HG02840 (cell line): ENCODE measurements around the gene OSER1.
"Not testable (repeated sequence)": the region's sequence is repeated elsewhere in the genome, so short reads cannot be mapped to it uniquely, and the experiment has no call there.

Source experiments
- ATAC-seq: cut with Tn5 transposase; IDR thresholded peaks from one replicate; pipeline ENCODE4 v1.9.1; 2021; ENCODE audit warnings: mild to moderate bottlenecking, moderate library complexity, moderate number of reproducible peaks; ENCODE audit not compliant: unreplicated experiment, low FRiP score

OSER1 gene

DNA sequence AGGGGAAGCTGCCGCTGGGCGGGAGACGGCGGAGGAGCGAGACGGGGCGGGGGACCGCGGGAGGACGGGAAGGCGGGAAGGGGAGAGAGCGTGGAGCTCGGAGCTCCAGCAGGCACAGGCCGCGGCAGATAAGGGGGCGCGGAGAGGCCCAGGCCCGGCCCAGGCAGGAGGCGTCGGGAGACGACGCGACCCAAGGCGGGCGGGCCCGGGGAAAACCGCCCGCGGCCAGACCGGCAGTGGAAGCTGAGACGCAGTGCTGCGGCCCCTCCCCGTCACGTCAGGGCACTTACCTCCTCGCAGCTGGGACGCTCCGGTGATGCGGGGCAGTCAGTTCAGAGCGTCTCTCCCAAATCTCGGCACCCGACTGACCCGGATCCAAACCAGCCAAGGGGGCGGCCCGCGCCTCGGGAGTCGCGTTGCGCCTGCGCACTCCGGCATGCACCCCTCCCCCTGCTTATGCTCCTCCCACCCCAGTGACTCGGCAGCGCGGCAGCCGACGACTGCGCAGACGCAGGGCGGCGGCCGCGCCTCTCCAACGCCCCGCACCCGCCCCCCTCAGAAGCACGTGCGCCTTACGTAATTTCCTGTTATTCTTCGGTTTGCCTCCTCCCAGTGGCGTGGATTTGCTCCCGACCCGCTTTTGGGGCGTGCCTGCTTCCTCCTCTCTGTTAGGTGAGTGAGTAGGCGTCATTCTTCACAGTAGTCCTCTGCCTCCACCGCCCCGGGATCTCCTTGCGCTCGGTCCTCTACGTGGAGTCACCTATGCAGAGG is at the start of gene OSER1:
OSER1 (minus strand) TSS at position 366 of the 771 bp plus-strand sequence. CDS start 3,814 bp downstream, outside the sequence.
- ATAC-seq: peak; percentile 90

DNA sequence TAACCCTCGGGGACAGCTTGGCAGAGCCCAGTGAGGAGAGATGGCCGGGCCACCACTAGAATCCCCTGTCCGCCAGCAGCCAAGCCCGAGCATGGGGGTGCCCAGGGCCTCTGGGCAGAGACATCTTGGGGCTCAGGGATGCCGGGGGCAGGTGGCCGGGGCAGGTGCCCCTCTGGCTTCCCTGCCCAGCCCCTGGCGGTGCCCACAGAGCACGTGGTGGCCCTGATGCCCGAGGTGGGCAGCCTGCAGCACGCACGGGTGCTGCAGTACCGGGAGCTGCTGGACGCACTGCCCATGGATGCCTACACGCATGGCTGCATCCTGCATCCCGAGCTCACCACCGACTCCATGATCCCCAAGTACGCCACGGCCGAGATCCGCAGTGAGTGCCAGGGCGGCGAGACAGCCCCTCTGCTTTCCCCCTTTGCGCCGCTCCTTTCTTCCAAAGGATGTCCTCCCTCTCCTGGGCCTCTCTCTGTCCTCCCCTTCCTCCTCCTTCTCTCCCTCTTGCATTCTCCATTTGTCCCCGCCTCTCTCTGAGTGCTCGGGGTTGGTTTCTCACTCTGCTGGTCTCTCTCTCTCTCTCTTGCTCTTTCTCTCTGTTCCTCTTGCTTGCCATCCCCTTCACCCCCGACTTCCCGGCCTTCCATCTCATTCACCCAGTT is 47.8 kb upstream of the OSER1 start:
- ATAC-seq: no peak

DNA sequence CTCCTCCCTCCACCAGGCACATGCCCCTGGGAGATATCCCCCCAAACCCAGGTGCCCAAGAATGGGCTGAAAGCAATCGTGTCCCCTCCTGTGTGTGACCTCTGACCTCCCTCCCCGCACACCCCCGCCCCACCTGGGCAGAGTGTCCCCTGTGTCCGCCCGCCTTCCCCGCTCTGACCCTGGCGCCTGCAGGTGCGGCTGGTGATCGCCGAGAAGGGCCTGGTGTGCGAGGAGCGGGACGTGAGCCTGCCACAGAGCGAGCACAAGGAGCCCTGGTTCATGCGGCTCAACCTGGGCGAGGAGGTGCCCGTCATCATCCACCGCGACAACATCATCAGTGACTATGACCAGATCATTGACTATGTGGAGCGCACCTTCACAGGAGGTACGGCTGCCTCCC is 46.4 kb upstream of the OSER1 start:
- no peak for ATAC-seq

DNA sequence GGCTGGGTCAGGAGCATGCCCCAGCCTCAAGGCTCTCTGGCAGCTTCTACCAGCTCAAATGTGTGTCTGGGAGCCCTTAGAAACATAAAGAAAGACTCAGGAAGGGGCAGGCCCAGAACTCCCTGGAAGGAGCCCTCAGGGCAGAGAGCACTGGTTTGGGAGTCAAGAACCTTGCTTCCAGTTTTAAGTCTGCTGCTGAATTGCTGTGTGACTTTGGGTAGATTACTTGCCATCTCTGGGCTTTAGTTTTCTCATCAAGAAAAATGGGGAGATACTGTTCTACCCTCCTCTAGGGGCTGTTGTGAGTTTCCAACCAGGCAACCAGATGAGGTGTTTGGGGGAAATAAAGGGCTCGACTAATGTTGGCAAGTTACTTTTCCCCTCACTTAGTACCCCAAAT is 45.4 kb upstream of the OSER1 start:
- ATAC-seq: no peak

DNA sequence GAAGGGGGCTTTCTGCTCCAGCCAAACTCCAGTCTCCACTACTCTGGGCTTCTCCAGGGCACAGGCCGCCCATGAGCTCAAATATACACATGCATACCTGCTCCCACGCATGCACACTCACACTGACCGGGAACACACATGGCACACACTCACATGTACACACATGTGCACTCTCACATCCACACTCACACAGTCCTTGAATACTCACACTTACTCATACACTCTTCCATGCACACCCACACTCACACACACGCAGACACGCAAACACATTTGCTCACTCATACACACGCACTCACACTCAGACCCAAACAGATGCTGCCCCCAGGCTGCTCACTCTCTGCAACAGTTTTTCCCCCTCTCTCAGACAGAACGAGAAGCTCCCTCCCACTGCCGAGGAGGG is 43.5 kb upstream of the OSER1 start:
- ATAC-seq: no peak

DNA sequence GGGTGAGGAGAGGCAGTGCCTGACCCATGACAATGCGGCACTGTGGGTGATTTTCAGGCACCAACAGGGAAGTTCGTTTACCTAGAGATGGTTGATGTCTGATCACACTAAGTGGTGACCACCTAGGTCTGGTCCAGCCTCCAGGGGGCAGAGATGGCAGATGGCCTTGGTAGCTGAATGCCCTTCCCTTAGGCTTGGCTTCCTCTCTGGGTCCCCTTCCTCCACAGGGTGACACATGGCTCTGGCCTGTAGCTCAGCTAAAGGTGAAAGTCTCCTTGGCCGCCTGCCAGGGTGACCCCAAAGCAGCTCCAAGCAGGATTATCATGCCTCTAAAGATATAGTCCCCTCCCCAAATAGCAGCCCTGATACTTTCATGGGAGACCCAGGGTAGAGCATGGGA is 43.0 kb upstream of the OSER1 start:
- no peak for ATAC-seq

DNA sequence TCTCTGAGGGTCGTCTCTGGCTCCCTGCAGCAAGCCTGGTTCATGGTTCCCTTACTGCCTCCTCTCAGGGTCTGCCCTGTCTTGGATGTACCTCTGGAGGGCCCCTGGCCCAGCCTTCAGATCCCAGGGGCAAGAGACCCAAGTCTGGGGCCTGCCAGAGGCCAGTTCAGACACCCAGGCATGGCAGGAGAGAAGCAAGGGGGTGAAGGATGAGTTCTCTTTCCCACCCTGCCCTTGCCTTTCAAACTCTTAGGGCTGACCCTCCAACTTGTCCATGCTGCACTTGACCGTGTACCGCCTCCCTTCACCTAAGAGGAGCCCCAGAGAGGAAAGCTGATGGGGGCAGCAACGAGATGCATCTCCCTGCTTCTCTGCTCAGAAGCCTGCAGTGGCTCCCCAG is 40.7 kb upstream of the OSER1 start:
- no peak for ATAC-seq

GRCh38 chr20:44248410-44248759 is 37.8 kb upstream of the OSER1 start:
- ATAC-seq: no peak

DNA sequence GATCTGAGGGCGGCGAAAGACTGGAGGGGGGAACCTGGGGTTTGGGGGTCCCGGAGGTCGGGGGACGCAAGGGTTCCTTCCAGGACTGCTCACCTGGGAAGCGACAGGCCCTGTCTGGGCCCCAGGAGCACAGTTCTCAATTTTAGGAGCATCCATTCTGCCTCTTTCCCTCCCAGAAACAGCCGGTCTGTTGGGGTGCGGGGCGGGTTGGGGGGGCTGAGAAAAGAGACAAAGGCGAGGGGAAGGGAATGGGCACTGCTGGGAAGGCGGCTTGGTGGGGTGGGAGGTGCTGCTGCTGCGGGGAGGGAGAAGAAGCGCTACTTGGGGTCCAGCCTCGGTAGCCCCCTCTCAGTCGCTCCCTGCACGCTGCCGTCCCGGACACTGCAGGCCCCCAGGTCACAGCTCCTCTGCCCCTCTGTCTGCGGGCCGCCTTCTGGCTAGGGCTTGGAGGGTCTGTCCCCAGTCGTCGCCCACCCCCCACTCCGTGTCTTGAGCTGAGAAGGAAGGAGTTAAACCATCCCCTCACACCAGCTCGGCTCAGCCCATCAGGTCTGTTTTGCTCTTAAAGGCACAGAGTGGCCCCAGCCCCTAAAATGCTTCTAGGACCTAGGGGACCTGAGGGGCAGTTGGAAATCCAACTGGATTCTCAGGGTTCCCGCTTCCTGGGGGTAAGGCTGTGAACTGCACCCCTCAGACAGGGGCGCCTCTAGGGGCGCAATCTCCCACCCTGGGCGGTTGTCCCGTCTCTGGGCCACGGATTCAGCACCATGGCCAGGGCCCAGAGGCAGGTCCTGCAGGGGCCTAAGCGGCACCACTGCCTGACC is 37.2 kb upstream of the OSER1 start:
- ATAC-seq: no peak

- no peak for ATAC-seq
These were observed 36.6 kb upstream of the OSER1 start, which contains the start of gene GDAP1L1 for GRCh38 chr20:44247131-44247571. GDAP1L1 (plus strand) TSS chr20:44247308; CDS start chr20:44247335, 27 bp downstream.

DNA sequence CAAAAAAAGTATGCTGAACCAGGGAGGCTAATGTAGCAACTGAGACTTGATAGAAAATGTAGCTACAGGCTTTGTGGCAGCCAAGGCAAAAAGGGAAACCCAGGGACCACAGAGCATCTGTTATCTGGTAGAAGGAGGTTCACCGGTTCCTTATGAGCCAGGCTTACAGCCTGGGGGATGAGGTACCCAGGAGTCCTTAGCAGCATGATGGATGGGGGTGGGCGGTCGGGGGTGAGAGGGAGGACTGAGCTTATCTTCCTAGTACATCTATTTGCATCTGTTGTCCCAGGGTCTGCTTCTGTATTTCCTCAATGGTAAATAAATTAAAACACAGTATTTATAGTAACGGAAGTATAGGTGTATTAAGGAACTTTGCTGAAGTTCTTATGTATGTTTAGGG is 35.4 kb upstream of the OSER1 start:
- no peak for ATAC-seq

GRCh38 chr20:44241796-44242195 is 31.2 kb upstream of the OSER1 start:
- ATAC-seq: no peak

DNA sequence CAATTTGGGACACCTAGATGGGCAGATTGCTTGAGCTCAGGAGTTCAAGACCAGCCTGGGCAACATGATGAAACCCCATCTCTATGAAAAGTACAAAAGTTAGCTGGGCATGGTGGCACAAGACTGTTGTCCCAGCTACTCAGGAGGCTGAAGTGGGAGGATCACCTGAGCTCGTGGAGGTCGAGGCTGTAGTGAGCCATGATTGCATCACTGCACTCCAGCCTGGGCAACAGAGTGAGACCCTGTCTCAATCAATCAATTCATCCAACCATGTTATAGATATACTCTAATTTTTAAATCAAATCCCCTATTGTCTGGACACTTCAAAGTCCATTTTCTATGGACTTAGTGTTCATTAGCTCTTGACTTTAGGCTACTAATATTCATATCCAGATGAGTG is 26.3 kb upstream of the OSER1 start:
- not testable (repeated sequence) for ATAC-seq

GRCh38 chr20:44235702-44236101 is 25.1 kb upstream of the OSER1 start:
- no peak for ATAC-seq

DNA sequence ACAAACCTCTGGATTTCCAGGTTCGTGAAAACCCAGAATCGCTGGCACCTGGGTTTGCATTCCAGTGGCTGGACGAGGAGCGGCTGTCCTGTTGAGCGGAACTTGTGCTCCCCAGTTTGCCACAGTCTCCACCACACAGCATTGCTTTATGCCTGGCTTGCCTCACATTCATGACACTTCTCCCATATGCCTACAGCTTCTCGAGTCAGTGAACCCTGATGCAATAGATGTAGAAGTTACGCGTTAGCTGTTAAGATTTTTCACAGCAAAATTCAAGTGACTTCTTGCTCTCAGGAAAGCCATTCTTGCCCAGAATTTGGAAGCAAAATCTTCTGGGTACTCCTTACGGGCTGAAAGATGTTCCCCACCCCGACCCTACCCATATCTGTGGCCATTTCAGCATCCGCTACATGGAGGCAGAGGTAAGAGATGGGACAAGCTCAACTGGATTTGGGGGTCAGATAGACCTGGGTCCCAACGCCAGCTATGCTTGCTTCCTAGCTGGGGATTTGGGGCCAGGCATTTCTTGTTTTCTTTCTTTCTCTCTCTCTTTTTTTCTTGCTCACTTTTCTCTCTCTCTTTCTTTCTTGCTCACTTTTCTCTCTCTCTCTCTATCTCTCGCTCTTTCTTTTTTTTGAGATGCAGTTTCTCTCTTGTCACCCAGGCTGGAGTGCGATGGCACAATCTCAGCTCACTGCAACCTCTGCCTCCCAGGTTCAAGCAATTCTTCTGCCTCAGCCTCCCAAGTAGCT is 24.2 kb upstream of the OSER1 start:
- ATAC-seq: no peak

GRCh38 chr20:44233436-44234016 is 23.0 kb upstream of the OSER1 start:
- no peak for ATAC-seq

GRCh38 chr20:44232469-44232856 is 21.9 kb upstream of the OSER1 start:
- ATAC-seq: not testable (repeated sequence)

- no peak for ATAC-seq
These were observed 21.3 kb upstream of the OSER1 start for GRCh38 chr20:44231713-44232468.

DNA sequence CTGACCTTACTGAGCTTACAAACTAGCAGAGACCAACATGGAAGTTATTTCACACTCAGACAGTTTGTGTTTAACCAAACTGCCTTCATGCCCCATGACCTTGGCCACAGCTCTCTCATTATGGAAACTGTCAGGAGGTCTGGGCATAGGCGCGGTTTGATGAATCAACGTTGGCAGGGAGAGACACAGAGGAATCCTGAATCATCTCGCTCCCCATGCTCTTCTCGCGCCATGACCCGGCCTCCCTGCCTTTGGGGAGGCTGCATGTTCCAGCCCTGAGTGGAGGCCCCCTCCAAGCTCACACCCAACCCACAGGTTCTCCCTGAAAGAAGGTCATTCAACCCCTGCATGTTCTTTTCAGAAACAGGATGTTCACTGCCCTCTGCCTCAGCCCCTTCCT is 20.6 kb upstream of the OSER1 start:
- ATAC-seq: no peak
